ENCODE data around the gene SNX25.

GRCh38 chr4:185221491-185221890 lies 12.1 kb downstream of the SNX25 start:
- TF ChIP-seq TARDBP (IDR thresholded peaks at IDR 0.05) (no peak), NFRKB (IDR thresholded peaks at IDR 0.05) (no peak), ZNF384 (IDR thresholded peaks at IDR 0.05) (no peak), PKNOX1 (IDR thresholded peaks at IDR 0.05) (no peak), HDGF (IDR thresholded peaks at IDR 0.05; ENCODE audit: borderline replicate concordance) (no peak), L3MBTL2 (conservative IDR thresholded peaks at IDR 0.05) (no peak), FOXM1 (IDR thresholded peaks at IDR 0.05; ENCODE audit: borderline replicate concordance) (no peak), FOXK2 (IDR thresholded peaks at IDR 0.05) (no peak), BHLHE40 (IDR thresholded peaks at IDR 0.05; ENCODE audit: borderline replicate concordance) (no peak)

Data from HEK293T (cell line).